Lower lobe of right lung (tissue), 2 donors: ENCODE results near the gene PGRMC2. TPM values are rescaled to one million over a fixed set of nuclear protein-coding genes. Genes with fewer than 3 reads are reported as not detected.
A peak's percentile ranks its signal among the peaks of the same experiment; 100 is the strongest.

Experiments used
- ATAC-seq, 2 donors: fragments of 200-7000 bp; cut with Tn5 transposase; one replicate each; pipeline ENCODE4 v1.9.1; 2020 to 2022; ENCODE audit warnings: mild to moderate bottlenecking in 2 of 2, moderate library complexity in 2 of 2
- DNase-seq: peaks from one replicate; pipeline ENCODE4 v3.0.0-alpha.2; 2020
- H3K27ac ChIP-seq: fragments of 200-600 bp; one replicate; pipeline ENCODE4 v1.8.0; 2022
- H3K27me3 ChIP-seq: fragments of 200-600 bp; one replicate; pipeline ENCODE4 v1.8.0; 2022; ENCODE audit warnings: low read depth
- H3K36me3 ChIP-seq: fragments of 200-600 bp; one replicate; pipeline ENCODE4 v1.8.0; 2022; ENCODE audit warnings: mild to moderate bottlenecking
- H3K4me1 ChIP-seq: fragments of 200-600 bp; one replicate; pipeline ENCODE4 v1.8.0; 2022
- H3K4me3 ChIP-seq: fragments of 200-600 bp; one replicate; pipeline ENCODE4 v1.8.0; 2022; ENCODE audit warnings: mild to moderate bottlenecking
- H3K9me3 ChIP-seq: fragments of 200-600 bp; one replicate; pipeline ENCODE4 v1.8.0; 2022
- CTCF ChIP-seq: fragments of 200-600 bp; IDR thresholded peaks from one replicate; pipeline ENCODE4 v1.8.0; 2022; ENCODE audit warnings: antibody characterized with exemption, mild to moderate bottlenecking
- intact Hi-C: fragments of 100-400 bp; cut with DNase I; formaldehyde crosslinking; loops from one replicate; pipeline ENCODE4 v1.11.0; 2022
- total RNA-seq: library from RNA; stranded (reverse); fragmentation: NEBNext Ultra II Directional; extraction: Animal tissue kit (Norgen Biotek cat#: 25700); gene quantifications from one replicate; pipeline ENCODE4 v1.2.1, GENCODE V29; 2021
- donor health status: DM: no; HTN: yes; CAD: no; lungs with severe emphysema.

The PGRMC2 gene
- total RNA-seq, 1 donor from 2014 or later: 55.5 TPM

- DNase-seq (no peak), ATAC-seq (no peak)
- H3K4me1 ChIP-seq: no peaks in the 10 kb centered on the region
- no peaks in the 10 kb centered on the region for H3K9me3 ChIP-seq
- no peak overlapping the region for H3K27ac ChIP-seq
- no peak overlapping the region for H3K4me3 ChIP-seq
- TF ChIP-seq CTCF: no peak
- intact Hi-C loops: no loop called here
- H3K27me3 ChIP-seq: no peaks in the 10 kb centered on the region
- H3K36me3 ChIP-seq: no peaks in the 10 kb centered on the region
Observed at GRCh38 chr4:128315756-128316520, 28.3 kb upstream of the PGRMC2 start.

- H3K9me3 ChIP-seq: no peaks in the 10 kb centered on the region
- H3K36me3 ChIP-seq: no peaks in the 10 kb centered on the region
- TF ChIP-seq CTCF: no peak
- ATAC-seq (no peak), DNase-seq (no peak)
- no peaks in the 10 kb centered on the region for H3K27me3 ChIP-seq
- H3K27ac ChIP-seq: no peak overlapping the region
- H3K4me3 ChIP-seq: no peak overlapping the region
- intact Hi-C loops: no loop called here
- no peaks in the 10 kb centered on the region for H3K4me1 ChIP-seq
Observed at GRCh38 chr4:128311659-128312403, 24.2 kb upstream of the PGRMC2 start.

GRCh38 chr4:128310266-128310697, 22.7 kb upstream of the PGRMC2 start:
- TF ChIP-seq CTCF: no peak
- H3K4me1 ChIP-seq: no peaks in the 10 kb centered on the region
- no peak for DNase-seq
- ATAC-seq: peak; percentile 31 to 59
- intact Hi-C loops: no loop called here
- no peak overlapping the region for H3K4me3 ChIP-seq
- H3K27ac ChIP-seq: no peak overlapping the region
- H3K27me3 ChIP-seq: no peaks in the 10 kb centered on the region
- no peaks in the 10 kb centered on the region for H3K36me3 ChIP-seq
- no peaks in the 10 kb centered on the region for H3K9me3 ChIP-seq

GRCh38 chr4:128309585-128309984, 22.0 kb upstream of the PGRMC2 start:
- Histone ChIP-seq H3K27me3 (no peaks in the 10 kb centered on the region), H3K27ac (no peak overlapping the region), H3K9me3 (no peaks in the 10 kb centered on the region), H3K4me1 (no peaks in the 10 kb centered on the region), H3K4me3 (no peak overlapping the region), H3K36me3 (no peaks in the 10 kb centered on the region)
- no peak for ATAC-seq
- DNase-seq: no peak
- intact Hi-C loops: no loop called here
- no peak for TF ChIP-seq CTCF

- Histone ChIP-seq H3K4me3 (no peak overlapping the region), H3K27me3 (no peaks in the 10 kb centered on the region), H3K9me3 (no peaks in the 10 kb centered on the region), H3K4me1 (no peaks in the 10 kb centered on the region), H3K36me3 (no peaks in the 10 kb centered on the region), H3K27ac (no peak overlapping the region)
- no peak for TF ChIP-seq CTCF
- no peak for DNase-seq
- intact Hi-C loops: no loop called here
- no peak for ATAC-seq
Observed at GRCh38 chr4:128308986-128309385, 21.4 kb upstream of the PGRMC2 start.
